OCI-LY1 (cell line): ENCODE measurements around the gene MLANA.

Source experiments
- H2AFZ ChIP-seq: fragments of 200-600 bp; sonication (generic), shearing (Covaris generic); 2 replicates; pipeline ENCODE4 v1.6.0; 2014; ENCODE audit warnings: antibody characterized with exemption, mild to moderate bottlenecking, low read length
- H3F3A ChIP-seq: fragments of 200-600 bp; sonication (generic), shearing (Covaris generic); 2 replicates; pipeline ENCODE4 v1.6.0; 2014; ENCODE audit warnings: mild to moderate bottlenecking, antibody characterized with exemption, low read length, moderate library complexity; ENCODE audit not compliant: insufficient read depth
- H3K27ac ChIP-seq: fragments of 200-600 bp; sonication (generic); 2 replicates; pipeline ENCODE4 v1.5.1; 2014; ENCODE audit warnings: low read length, mixed run types, mild to moderate bottlenecking, low read depth; ENCODE audit not compliant: poor library complexity, severe bottlenecking
- H3K27me3 ChIP-seq: fragments of 200-600 bp; sonication (generic); 2 replicates; pipeline ENCODE4 v1.6.0; 2014; ENCODE audit warnings: antibody characterized with exemption, mild to moderate bottlenecking, low read length, moderate library complexity; ENCODE audit not compliant: insufficient read depth
- H3K36me3 ChIP-seq: fragments of 200-600 bp; sonication (generic); 2 replicates; pipeline ENCODE4 v1.6.1; 2014; ENCODE audit warnings: mild to moderate bottlenecking, antibody characterized with exemption, low read length, moderate library complexity, mixed read lengths; ENCODE audit not compliant: insufficient read depth
- H3K4me1 ChIP-seq: fragments of 200-600 bp; sonication (generic); 2 replicates; pipeline ENCODE4 v1.5.1; 2014; ENCODE audit warnings: mild to moderate bottlenecking, low read length, moderate library complexity; ENCODE audit not compliant: insufficient read depth, severe bottlenecking
- H3K4me2 ChIP-seq: fragments of 200-600 bp; sonication (generic), shearing (Covaris generic); 2 replicates; pipeline ENCODE4 v1.6.1; 2014; ENCODE audit warnings: low read length
- H3K4me3 ChIP-seq: fragments of 200-600 bp; sonication (generic); 2 replicates; pipeline ENCODE4 v1.5.1; 2014; ENCODE audit warnings: low read length, low read depth, mild to moderate bottlenecking, mixed read lengths; ENCODE audit not compliant: poor library complexity, severe bottlenecking
- H3K79me2 ChIP-seq: fragments of 200-600 bp; shearing (Covaris generic); 2 replicates; pipeline ENCODE4 v1.6.1; 2016; ENCODE audit warnings: mixed run types, low read length, mixed read lengths; ENCODE audit not compliant: insufficient read depth
- H3K9ac ChIP-seq: fragments of 200-600 bp; sonication (generic), shearing (Covaris generic); 2 replicates; pipeline ENCODE4 v1.6.1; 2014; ENCODE audit warnings: mild to moderate bottlenecking, low read length, mixed read lengths
- H3K9me2 ChIP-seq: fragments of 200-600 bp; sonication (generic), shearing (Covaris generic); 2 replicates; pipeline ENCODE4 v1.6.1; 2014; ENCODE audit warnings: low read depth, mild to moderate bottlenecking, low read length, mixed read lengths
- H3K9me3 ChIP-seq: fragments of 200-600 bp; shearing (Covaris generic); 2 replicates; pipeline ENCODE4 v1.6.1; 2014; ENCODE audit warnings: low read length, mixed read lengths
- H4K20me1 ChIP-seq: fragments of 200-600 bp; sonication (generic), shearing (Covaris generic); 2 replicates; pipeline ENCODE4 v1.6.0; 2016; ENCODE audit warnings: mild to moderate bottlenecking, low read length; ENCODE audit not compliant: insufficient read depth
- CTCF ChIP-seq: fragments of 200-600 bp; sonication (generic), shearing (Covaris generic); IDR thresholded peaks from 2 replicates; pipeline ENCODE4 v1.5.1; 2017; ENCODE audit warnings: mild to moderate bottlenecking, antibody characterized with exemption, low read length, moderate library complexity, mixed read lengths
- EZH2 ChIP-seq: fragments of 200-600 bp; sonication (generic), shearing (Covaris generic); IDR thresholded peaks from 2 replicates; pipeline ENCODE4 v1.8.0; 2017; ENCODE audit warnings: borderline replicate concordance, mixed run types, mild to moderate bottlenecking, antibody characterized with exemption, low read length, moderate library complexity, mixed read lengths

The MLANA gene

GRCh38 chr9:5895782-5896181 lies 5.1 kb downstream of the MLANA start:
- H3K27ac ChIP-seq: no peak overlapping the region
- no peaks in the 10 kb centered on the region for H3K36me3 ChIP-seq
- H3K27me3 ChIP-seq: no peaks in the 10 kb centered on the region
- H3K9ac ChIP-seq: no peak overlapping the region
- no peaks in the 10 kb centered on the region for H3K9me2 ChIP-seq
- H3K4me3 ChIP-seq: no peak overlapping the region
- no peaks in the 10 kb centered on the region for H3K9me3 ChIP-seq
- H3K4me2 ChIP-seq: no peak overlapping the region
- H3F3A ChIP-seq: no peaks in the 10 kb centered on the region
- TF ChIP-seq EZH2 (no peak), CTCF (no peak)
- no peaks in the 10 kb centered on the region for H3K79me2 ChIP-seq
- H3K4me1 ChIP-seq: no peaks in the 10 kb centered on the region
- no peak overlapping the region for H2AFZ ChIP-seq
- no peaks in the 10 kb centered on the region for H4K20me1 ChIP-seq

GRCh38 chr9:5896863-5897262 lies 6.2 kb downstream of the MLANA start:
- H3K36me3 ChIP-seq: no peaks in the 10 kb centered on the region

GRCh38 chr9:5897851-5898250 lies 7.2 kb downstream of the MLANA start:
- TF ChIP-seq EZH2 (no peak), CTCF (no peak)
- no peaks in the 10 kb centered on the region for H3K9me3 ChIP-seq
- H2AFZ ChIP-seq: no peak overlapping the region
- H3K4me2 ChIP-seq: no peak overlapping the region
- no peaks in the 10 kb centered on the region for H3K36me3 ChIP-seq
- no peak overlapping the region for H3K9ac ChIP-seq
- no peaks in the 10 kb centered on the region for H3K4me1 ChIP-seq
- no peaks in the 10 kb centered on the region for H3K27me3 ChIP-seq
- no peaks in the 10 kb centered on the region for H3F3A ChIP-seq
- no peak overlapping the region for H3K27ac ChIP-seq
- H4K20me1 ChIP-seq: no peaks in the 10 kb centered on the region
- no peak overlapping the region for H3K4me3 ChIP-seq
- H3K9me2 ChIP-seq: no peaks in the 10 kb centered on the region
- H3K79me2 ChIP-seq: no peaks in the 10 kb centered on the region

More at GRCh38 chr9:5896863-5897262, 6.2 kb downstream of the MLANA start:
- H3K9me2 ChIP-seq: no peaks in the 10 kb centered on the region
- H3K79me2 ChIP-seq: no peaks in the 10 kb centered on the region
- H2AFZ ChIP-seq: no peak overlapping the region
- TF ChIP-seq CTCF (no peak), EZH2 (no peak)
- no peaks in the 10 kb centered on the region for H4K20me1 ChIP-seq
- no peaks in the 10 kb centered on the region for H3K27me3 ChIP-seq
- H3K9me3 ChIP-seq: no peaks in the 10 kb centered on the region
- no peak overlapping the region for H3K9ac ChIP-seq
- H3K4me1 ChIP-seq: no peaks in the 10 kb centered on the region
- H3K27ac ChIP-seq: no peak overlapping the region
- no peak overlapping the region for H3K4me2 ChIP-seq
- H3F3A ChIP-seq: no peaks in the 10 kb centered on the region
- H3K4me3 ChIP-seq: no peak overlapping the region
